HG02852 (cell line): ENCODE results near the gene INHA.
A peak's percentile ranks its signal among the peaks of the same experiment; 100 is the strongest.

Experiments
- ATAC-seq: cut with Tn5 transposase; IDR thresholded peaks from one replicate; pipeline ENCODE4 v1.9.1; 2021; ENCODE audit warnings: mild to moderate bottlenecking, moderate library complexity; ENCODE audit not compliant: unreplicated experiment

The INHA gene

DNA sequence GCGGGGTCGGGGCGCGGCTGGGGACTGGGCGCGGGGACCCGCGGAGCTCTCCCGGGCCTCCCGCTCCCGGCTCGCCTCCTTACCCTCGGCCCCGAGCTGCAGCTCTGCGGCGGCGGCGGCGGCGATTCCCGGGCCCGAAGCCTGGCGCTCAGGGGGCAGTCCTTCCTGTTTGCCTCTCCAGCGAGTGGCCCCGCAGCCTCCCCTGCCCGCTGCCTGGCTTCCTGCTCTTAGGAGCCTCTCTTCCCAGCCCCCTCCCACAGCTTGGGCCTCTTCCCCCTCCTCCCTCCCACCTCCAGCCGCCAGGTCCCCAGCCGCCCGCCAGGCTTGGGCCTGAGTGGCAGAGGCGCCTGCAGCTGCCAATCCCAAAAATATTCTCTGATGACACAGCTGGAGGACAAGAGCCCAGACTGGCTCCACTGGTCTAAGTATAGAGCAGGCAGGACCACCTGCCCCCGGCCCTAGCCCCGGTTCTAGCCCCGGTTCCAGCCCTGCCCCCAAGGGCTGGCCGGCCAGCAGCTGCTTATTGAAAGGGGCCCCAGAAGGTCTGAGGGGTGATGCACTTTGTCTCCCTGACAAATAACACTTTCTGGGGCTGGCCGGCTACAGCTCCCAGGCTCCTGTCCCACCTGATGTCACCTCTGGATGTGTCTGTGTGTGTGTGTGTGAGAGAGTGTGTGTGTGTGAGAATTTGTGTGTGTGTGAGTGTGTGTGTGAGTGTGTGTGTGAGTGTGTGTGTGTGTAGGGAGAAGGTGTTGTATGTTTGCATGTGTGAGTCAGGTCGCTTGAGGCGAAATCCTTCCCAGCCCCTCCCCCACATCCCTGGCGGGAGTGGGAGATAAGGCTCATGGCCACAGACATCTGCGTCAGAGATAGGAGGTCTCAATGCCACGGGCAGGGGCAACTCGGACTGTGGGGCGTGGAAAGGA lies 536 bp upstream of the INHA start, which contains the start of gene OBSL1:
Gene OBSL1, minus strand, starts transcription at position 229 of the 926 bp plus-strand sequence. CDS start 307 bp downstream, outside the sequence.
- no peak for ATAC-seq

DNA sequence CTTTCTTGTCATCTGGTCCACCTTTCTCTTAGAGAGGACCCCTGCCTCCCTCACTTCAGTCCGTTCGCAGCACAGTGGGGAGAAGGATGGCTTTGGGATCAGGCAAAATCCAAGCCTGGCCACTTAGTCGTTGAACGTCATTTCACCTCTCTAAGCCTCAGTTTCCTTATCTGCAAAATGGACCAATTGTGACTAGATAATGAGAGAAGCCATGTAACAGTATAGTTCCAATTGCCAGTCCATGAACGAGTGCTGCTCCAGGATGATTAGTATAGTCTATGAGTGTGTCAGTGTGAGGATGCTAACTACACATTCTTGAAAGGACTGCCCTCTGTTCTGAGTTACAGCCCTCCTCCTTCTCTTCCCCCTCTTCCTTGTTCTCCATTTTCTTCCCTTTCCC lies 1.1 kb downstream of the INHA start:
- no peak for ATAC-seq

DNA sequence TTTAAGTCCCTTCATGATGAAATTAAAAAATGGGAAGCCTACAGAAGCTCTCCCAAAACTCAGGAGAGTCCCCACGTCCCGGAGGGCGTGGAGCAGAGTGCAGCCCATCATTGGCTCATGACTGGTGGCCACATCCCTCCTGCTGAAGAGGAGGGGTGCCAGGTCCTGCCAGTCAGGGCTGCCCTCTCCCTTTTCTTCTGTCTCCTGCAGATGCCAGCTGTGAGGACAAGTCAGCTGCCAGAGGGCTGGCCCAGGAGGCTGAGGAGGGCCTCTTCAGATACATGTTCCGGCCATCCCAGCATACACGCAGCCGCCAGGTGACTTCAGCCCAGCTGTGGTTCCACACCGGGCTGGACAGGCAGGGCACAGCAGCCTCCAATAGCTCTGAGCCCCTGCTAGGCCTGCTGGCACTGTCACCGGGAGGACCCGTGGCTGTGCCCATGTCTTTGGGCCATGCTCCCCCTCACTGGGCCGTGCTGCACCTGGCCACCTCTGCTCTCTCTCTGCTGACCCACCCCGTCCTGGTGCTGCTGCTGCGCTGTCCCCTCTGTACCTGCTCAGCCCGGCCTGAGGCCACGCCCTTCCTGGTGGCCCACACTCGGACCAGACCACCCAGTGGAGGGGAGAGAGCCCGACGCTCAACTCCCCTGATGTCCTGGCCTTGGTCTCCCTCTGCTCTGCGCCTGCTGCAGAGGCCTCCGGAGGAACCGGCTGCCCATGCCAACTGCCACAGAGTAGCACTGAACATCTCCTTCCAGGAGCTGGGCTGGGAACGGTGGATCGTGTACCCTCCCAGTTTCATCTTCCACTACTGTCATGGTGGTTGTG lies 2.6 kb downstream of the INHA start:
- no peak for ATAC-seq

DNA sequence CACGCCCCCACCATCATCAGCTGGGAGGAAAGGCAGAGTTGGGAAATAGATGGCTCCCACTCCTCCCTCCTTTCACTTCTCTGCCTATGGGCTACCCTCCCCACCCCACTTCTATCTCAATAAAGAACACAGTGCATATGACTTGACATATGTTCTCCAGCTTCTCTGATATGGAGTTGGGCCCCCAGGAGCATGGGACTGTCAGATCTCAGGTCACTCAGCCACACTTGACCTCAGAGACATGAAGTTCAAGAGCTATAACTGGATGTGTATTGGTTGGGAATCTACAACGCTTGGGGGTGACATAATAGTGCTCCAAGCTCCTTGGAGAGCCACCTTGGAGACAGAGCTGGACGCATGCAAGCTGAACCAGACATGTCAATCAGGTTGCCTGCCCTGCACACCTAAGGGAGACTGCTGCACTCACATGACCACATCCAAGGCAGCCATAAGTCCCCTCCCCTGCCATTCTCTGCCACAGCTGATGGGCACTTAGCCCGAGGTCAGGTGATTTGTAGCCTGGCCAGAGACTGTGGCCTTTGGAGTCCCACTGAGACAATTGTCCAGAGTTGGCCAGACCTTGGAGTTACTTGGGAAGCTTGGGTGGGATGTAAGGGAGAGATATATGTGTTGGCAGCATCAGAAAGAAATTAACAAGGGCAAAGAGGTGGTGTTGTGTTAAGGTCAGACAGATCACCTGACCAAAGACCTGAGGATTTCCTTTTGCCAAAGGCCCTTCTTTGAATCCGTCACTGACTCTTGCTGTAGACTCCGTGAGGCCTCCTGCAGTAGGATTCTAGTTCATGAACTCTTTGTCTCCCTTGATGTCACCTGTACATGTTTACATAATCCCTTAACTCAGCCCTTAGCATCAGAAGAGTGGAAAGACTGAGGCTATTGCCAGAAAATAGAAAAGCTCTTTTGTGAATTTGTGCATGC lies 3.7 kb downstream of the INHA start:
- no peak for ATAC-seq

DNA sequence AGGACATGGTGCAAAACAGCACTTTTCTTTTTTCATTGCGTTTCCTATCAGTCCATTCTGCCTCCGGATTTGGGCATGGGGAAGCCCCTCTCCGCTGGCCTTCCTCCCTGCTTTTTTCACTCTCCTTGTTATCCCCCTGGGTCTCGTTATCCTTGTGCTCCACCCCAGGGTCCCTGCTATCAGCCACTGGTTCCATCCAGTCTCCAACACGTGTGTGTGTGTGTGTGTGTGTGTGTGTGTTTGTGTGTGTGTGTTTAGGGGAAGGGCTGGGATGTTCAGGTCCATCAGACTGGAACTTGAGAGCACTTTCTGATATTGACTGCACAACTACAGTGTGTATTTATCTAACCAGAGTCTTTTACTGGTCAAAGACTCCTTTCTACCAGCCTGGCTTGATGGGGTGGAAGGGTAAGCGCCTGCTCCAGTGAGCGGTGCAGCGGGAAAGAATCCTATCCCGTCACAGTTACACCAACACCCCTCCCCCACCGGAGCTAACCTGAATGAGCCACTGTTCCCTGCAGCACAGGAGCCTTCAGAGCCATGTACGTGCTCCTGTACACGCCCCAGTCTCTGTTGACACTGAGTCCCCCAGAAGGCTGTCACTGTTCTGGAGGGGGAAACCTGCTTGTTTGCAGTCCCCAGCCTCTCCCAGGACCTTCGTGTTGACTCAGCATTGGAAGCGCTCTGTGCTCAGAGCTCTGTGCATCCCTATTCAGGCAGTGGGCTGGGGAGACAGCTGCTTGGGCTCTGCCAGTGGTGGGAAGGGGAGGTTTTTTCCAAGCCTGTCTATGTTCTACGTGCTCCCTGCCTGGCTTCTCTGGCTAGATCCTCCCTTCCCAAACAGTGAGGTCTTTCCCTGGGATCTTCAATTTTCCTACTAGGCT lies 4.6 kb downstream of the INHA start:
- ATAC-seq = no peak

DNA sequence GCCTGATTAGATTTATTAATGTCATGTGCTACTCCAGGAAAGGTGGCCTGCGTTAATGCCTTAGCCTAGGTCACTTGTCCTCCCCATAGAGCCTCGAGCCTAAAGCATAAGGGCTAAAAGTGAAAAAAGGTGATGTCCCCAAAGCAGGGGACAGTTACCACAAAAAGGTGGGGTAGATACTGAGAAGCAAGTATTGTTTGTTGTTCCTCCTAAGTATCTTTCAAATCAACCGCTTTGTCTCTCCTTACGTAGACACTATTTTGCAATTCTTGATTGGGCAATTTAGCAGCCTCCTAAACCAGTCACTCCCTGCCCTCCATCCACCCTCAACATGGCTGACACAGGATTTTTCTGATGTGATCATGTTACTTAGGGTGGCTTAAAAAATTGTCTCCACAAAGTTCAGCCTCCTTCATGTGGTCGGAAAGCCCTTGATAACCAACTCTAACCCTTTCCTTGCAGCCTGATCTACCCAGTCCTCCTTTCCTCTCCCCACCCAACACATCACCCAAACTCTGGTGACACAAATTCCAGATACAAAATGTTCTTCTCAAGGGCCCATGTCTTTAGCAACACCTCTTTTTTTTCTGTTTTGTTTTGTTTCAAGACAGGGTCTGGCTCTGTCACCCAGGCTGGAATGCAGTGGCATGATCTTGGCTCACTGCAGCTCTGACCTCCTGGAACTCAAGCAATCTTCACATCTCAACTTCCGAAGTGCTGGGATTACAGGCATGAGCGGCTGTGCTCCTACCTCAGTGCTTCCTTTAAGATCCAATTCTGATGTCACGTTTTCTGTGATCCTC lies 6.9 kb downstream of the INHA start:
- no peak for ATAC-seq

DNA sequence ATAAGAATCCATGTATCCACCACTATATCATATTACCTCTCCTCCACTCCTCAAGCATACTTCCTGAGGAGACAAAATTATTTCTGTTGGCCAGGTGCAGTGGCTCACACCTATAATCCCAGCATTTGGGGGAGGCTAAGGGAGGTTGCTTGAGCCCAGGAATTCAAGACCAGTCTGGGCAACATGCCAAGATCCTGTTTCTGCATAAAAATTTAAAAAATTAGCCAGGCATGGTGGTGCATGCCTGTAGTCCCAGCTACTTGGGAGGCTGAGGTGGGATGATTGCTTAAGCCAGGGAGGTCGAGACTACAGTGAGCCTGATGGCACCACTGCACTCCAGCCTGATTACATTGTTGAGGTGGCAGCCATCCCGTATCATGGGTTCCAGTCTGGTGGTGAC lies 9.2 kb downstream of the INHA start:
- no peak for ATAC-seq

DNA sequence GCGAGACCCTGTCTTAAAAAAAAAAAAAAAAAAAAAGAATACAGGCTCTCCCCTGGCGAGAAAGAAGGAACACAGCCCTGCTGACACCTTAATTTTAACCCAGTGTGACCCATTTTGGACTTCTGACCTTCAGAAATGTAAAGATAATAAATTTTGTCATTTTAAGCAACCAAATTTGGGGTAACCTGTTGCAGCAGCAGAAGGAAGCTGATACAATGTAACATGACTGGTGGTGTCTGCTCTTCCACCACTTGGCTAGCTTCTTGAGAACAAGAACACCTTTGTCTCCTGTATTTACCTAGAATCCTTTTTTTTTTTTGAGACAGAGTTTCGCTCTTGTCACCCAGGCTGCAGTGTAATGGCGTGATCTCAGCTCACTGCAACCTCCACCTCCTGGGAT lies 19.0 kb downstream of the INHA start:
- no peak for ATAC-seq

DNA sequence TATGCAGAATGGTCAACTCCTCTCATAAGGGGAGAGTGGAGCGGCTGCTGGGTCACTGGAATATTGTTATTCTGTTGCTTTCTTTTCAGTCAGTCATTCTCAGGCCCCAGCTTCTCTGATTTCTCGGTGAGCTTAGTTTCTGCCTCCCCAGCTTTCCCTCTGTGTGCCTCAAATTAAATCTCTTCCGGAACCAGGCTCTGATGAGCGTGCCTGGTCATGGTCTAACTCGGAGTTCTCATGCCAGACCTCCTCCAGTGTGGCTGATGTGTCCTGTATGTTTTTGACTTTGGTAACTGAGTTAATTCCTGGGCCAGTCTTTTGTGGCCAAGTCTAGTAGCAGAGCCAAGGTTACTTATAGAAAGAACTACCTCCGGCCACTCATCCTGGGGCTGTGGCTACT lies 20.6 kb downstream of the INHA start:
- ATAC-seq = no peak

DNA sequence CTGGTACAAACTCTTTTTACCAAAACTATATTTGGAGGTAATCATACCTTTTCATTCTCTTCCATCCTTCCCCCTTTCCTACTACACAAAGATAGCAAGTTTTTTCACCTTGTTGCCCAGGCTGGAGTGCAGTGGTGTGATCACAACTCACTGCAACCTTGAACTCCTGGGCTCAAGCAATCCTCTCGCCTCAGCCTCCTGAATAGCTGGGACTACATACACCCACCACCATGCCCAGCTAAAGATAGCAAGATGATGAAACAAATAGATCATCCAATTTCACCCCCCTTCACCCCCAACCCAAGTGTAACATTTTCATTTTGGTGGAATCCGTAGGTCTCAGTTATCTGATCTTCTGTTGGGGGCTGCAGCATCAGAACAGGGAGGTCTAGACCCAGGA lies 21.0 kb downstream of the INHA start:
- ATAC-seq = no peak

DNA sequence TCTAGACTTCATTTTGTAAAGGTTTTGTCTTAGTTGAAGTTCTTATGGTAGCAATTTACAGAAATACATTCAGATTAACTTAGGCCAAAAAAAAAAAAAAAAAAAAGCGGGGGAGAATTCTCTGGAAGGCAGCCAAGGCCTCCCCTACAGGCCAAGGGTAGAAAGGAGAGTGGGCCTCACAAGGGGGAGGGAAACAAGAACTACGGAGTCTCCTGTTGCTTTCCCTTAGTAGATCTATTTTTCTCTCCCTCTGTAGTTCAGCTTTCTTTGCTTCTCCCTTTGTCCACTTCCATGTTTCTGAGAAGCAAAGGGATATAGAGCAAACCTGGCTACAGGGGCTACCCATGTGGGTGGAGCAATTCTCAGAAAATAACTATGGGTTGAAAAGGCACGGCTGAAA lies 23.1 kb downstream of the INHA start:
- no peak for ATAC-seq

DNA sequence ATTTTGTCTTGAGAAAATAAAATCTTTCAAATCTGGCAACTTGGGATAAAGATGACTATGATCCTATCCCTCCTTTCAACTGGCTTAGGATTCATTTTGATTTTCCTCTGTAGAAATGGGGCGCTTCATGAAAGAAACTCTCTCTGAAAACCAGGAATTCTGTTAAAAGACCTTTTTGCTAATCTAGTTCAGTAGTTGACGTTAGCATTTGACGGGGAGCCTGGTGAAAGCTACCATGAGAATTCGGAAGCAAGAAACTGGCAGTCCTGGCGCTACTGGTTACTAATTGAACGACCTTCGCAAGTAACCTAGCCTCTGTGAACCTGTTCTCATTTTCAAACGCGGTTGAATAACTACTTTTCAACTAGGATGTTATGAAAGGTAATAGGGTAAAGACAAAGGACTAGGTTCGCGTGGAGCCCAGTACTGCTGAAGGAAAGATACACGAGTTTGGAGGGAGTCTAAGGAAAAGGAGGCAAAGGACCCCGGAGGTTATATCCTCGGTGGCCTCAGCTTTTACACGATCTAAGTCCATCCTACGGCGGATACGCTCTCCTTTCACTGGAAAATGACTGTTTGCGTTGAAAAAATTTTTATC lies 24.9 kb downstream of the INHA start:
- ATAC-seq = no peak

DNA sequence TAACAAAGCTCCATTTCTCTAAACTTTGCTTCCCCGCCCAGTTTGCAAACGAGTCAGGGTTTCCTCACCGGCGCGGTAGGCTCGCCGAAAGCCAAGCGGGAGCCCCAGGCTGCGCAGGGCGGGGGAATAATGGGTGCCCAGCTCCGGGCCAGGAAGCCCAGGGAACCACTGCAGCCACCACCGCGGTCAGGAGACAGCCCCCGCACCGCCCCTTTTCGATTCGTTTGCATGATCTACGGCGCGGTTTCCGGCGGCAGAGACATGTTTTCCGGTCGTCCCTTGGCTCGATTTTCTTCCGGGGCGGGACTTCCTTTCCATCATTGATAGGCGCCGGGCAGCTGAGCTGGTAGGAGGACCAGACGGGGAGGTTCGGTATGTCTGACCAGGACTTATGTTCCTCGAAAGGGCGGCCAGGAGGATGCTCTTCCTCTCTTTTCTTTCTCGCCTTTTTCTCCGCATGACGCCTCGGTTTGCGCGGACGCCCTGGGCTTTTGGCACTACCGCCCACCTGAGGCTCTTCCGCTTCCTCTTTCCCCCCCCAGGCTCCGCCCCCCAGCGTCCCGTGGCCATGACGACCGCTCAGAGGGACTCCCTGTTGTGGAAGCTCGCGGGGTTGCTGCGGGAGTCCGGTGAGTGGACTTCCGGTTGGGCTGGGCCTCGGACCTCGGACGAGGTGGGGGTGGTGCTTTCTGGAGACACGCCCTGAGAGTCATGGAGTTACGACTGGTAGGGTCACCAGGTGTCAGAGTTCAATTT lies 25.6 kb downstream of the INHA start, which contains the start of gene STK11IP:
Gene STK11IP, plus strand, starts transcription at position 306 of the 756 bp plus-strand sequence. Its CDS starts 263 bp downstream, at position 569.
- ATAC-seq = peak; percentile 94

DNA sequence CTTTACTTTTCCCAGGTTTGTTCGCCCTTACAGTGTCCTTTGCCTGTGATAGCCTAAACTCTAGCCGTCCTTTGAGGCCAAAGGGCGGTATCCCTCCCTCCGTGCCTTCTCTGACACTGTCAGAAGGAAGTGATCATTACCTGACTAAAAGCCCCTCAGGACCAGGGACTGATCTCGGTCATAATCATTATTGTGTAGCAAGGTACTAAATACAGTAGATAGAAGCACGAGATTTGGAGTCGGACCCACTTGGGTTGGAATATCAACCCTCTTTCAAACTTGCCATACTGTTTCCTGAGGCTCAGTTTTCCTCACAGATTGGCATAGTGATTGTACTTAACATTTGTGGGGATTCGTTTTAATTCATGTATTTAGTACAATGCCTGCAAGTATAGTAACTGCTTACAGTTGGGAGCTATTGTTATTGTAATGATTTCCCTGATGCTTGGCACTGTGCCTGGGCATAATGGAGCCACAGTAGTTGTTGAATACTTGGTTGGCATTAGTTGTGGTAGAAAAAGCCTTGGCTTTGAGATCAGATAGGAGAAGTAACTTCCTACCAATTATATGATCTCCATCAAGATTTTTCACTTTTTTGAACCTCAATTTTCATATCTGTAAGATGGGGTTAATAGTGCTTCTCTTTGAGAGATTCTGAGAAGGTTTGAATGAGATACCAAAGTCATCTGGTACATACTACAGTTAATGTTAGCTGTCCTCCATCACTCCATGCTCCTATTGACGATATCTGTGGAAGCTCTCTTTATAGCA lies 26.4 kb downstream of the INHA start:
- ATAC-seq = no peak

DNA sequence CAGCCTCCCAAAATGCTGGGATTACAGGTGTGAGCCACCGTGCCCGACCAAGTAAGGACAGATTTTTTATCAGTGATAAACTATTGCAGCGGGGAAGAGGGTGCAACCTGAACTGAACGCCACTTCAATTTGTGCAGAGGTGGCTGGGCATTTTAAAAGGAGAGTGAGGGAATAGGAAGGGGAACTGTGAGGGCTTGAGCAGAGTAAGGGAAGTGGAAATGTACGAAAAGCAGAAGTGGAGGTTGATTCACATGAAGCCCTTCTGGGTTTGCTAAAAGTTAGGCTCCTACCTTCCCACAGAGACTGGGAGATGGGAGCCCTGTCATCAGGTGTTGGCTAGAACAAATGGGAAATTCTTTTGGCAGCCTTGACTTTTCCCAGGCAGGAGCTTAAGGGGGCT lies 31.7 kb downstream of the INHA start:
- ATAC-seq = no peak

DNA sequence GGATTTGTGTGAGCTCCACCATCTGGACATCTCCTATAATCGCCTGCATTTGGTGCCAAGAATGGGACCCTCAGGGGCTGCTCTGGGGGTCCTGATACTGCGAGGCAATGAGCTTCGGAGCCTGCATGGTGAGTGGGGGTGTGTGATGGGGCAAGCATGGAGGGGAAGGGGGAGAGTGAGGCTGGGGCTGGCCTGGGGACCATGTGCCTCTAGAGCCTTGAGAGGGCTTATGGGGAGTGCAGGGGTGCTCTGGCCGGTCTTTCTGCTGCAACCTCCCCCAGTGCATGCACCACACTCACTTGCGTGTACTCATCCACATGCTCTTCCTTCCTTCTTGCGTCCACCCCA lies 33.5 kb downstream of the INHA start:
- no peak for ATAC-seq

DNA sequence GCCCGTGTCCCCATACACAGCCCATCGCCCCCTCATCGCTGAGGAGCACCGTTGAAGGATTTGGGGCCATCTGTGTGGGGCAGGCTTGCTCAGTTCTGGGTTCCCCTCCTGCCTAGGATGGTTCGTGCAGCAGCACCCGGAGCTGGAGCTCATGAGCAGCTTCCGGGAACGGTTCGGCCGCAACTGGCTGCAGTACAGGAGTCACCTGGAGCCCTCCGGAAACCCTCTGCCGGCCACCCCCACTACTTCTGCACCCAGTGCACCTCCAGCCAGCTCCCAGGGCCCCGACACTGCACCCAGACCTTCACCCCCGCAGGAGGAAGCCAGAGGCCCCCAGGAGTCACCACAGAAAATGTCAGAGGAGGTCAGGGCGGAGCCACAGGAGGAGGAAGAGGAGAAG lies 35.8 kb downstream of the INHA start:
- no peak for ATAC-seq
